ENCODE data around the gene UBTF. TPM values are rescaled to one million over a fixed set of nuclear protein-coding genes. Genes with fewer than 3 reads are reported as not detected.

The UBTF gene
- total and polyA plus RNA-seq, 4 experiments from 2014 or later: 12.2 to 264 (median 157) TPM

DNA sequence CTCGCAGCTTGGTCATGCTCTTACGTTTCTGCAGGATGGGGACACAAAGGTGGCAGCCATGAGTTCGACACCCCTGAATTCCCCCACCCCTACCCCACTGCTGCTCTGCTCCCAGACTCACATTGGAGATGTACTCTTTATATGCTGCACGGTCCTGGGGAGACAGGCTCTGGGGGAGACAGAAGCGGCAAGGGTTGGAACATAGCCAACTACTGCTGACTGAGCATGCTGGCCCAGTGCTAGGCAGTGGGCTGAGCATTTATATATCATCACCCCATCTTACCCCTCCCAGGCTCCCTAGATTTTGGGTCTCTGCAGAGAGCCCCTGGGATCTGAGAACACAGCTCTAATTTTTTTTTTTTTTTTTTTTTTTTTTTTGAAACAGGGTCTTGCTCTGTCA is 11.7 kb downstream of the UBTF start:
- Histone ChIP-seq H3K4me1 (ENCODE audit: insufficient read depth, low read length) (peaks cover 38% of the 10 kb centered on the region), H3K4me3 (ENCODE audit: low read length in 2 of 2) (no peak overlapping the region), H3K9me3 (ENCODE audit: control insufficient read depth in 1 of 2, low read length in 2 of 2) (no peaks in the 10 kb centered on the region), H3K27ac (ENCODE audit: low read depth, low read length) (no peak overlapping the region), H3K27me3 (ENCODE audit: insufficient read depth, low read length) (no peaks in the 10 kb centered on the region), H3K36me3 (ENCODE audit: insufficient read depth, low read length) (peaks cover 35% of the 10 kb centered on the region)
- Mint-ChIP-seq H3K4me3 (no peak overlapping the region), H3K36me3 (peaks cover 13 to 34% of the 10 kb centered on the region in 2 donors), H3K9me3 (no peaks in the 10 kb centered on the region), H3K27me3 (no peaks in the 10 kb centered on the region), H3K4me1 (peaks cover 22 to 54% (median 29%) of the 10 kb centered on the region in 4 donors), H3K27ac (peak overlapping the region in 1 of 7 donors; percentile 90)
- intact Hi-C loops (cut with micrococcal nuclease): no loop called here
- DNase-seq: no peak
- ChIA-PET POLR2A (ENCODE audit: partially characterized antibody) (interaction anchor here (1.0 to 15.7 kb wide), 6 partner anchors 8 to 117 kb away, joined by 3 to 325 read pairs (median 66); partner anchors contain the start of genes ATXN7L3, HDAC5, SLC25A39 and TMUB2), CTCF (ENCODE audit: partially characterized antibody) (interaction anchor here (3.0 to 6.8 kb wide), 2 partner anchors 9 to 123 kb away, joined by 19 to 107 read pairs; no protein-coding TSS in a partner anchor)

DNA sequence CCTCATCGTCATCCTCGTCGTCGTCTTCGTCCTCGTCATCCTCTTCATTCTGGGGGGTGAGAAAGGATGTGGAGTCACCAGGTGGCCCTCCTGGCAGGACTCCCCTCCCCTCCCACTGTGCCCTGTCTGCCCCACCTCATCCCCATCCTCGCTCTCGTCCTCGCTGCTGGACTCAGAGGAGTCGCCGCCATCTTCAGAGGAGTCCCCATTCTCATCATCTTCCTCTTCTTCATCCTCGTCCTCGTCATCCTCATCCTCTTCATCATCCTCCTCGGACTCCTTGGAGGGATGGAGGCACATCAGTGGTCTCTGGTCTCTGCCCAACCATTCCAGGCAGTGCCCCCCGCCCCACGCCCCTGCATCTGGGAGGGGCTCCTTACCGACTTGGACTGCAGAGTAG is 12.2 kb downstream of the UBTF start:
- CTCF ChIA-PET (ENCODE audit: partially characterized antibody): interaction anchor here (3.0 to 6.8 kb wide), 2 partner anchors 10 to 124 kb away, joined by 19 to 107 read pairs; no protein-coding TSS in a partner anchor
- H3K27me3 Mint-ChIP-seq: no peaks in the 10 kb centered on the region
- no peak for DNase-seq
- no peak overlapping the region for H3K4me3 ChIP-seq (ENCODE audit: low read length in 2 of 2)
- intact Hi-C loops (cut with micrococcal nuclease): no loop called here
- no peak overlapping the region for H3K27ac ChIP-seq (ENCODE audit: low read depth, low read length)
- POLR2A ChIA-PET (ENCODE audit: partially characterized antibody): interaction anchor here (1.0 to 15.7 kb wide), 6 partner anchors 8 to 138 kb away, joined by 3 to 325 read pairs (median 60); partner anchors contain the start of genes ATXN7L3, GRN, HDAC5 and SLC25A39
- no peaks in the 10 kb centered on the region for H3K9me3 Mint-ChIP-seq
- H3K9me3 ChIP-seq (ENCODE audit: control insufficient read depth in 1 of 2, low read length in 2 of 2): no peaks in the 10 kb centered on the region
- peaks cover 38% of the 10 kb centered on the region for H3K4me1 ChIP-seq (ENCODE audit: insufficient read depth, low read length)
- H3K4me3 Mint-ChIP-seq: no peak overlapping the region
- peaks cover 35% of the 10 kb centered on the region for H3K36me3 ChIP-seq (ENCODE audit: insufficient read depth, low read length)
- H3K36me3 Mint-ChIP-seq: peaks cover 13 to 34% of the 10 kb centered on the region in 2 donors
- peaks cover 22 to 55% (median 31%) of the 10 kb centered on the region in 4 donors for H3K4me1 Mint-ChIP-seq
- H3K27ac Mint-ChIP-seq: peak overlapping the region in 2 of 7 donors; percentile 37 to 90
- no peaks in the 10 kb centered on the region for H3K27me3 ChIP-seq (ENCODE audit: insufficient read depth, low read length)

DNA sequence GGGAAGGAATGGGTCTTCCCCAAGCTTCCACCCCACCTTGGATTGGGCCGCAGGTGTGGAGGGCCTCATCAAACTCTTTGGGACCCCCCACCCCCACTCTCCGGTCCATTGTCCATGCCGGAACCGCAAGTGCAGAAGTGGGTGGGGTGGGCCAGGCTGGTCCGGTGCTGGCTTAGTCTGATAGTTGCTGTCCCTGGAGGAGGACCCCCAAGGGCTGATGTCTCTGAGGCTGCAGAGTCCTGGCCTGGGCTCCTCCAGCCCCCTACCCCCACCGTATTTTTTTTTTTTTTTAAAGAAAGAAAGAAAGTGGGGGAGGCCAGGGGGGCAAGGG is 12.7 kb downstream of the UBTF start:
- Mint-ChIP-seq H3K36me3 (peaks cover 13 to 34% of the 10 kb centered on the region in 2 donors), H3K4me3 (no peak overlapping the region), H3K27ac (peak overlapping the region in 1 of 7 donors; percentile 31), H3K9me3 (no peaks in the 10 kb centered on the region), H3K4me1 (peaks cover 22 to 52% (median 31%) of the 10 kb centered on the region in 4 donors), H3K27me3 (no peaks in the 10 kb centered on the region)
- Histone ChIP-seq H3K27ac (ENCODE audit: low read depth, low read length) (no peak overlapping the region), H3K36me3 (ENCODE audit: insufficient read depth, low read length) (peaks cover 35% of the 10 kb centered on the region), H3K4me1 (ENCODE audit: insufficient read depth, low read length) (peaks cover 38% of the 10 kb centered on the region), H3K9me3 (ENCODE audit: control insufficient read depth in 1 of 2, low read length in 2 of 2) (no peaks in the 10 kb centered on the region), H3K27me3 (ENCODE audit: insufficient read depth, low read length) (no peaks in the 10 kb centered on the region), H3K4me3 (ENCODE audit: low read length in 2 of 2) (no peak overlapping the region)
- intact Hi-C loops (cut with micrococcal nuclease): no loop called here
- POLR2A ChIA-PET (ENCODE audit: partially characterized antibody): interaction anchor here (0.5 to 9.3 kb wide), 5 partner anchors 12 to 139 kb away, joined by 3 to 174 read pairs (median 11); partner anchors contain the start of genes GRN, SLC25A39, TMUB2 and UBTF
- CTCF ChIA-PET (ENCODE audit: partially characterized antibody): interaction anchor here (1.5 to 3.0 kb wide), 3 partner anchors 10 to 144 kb away, joined by 5 to 19 read pairs (median 9); no protein-coding TSS in a partner anchor
- DNase-seq: no peak

DNA sequence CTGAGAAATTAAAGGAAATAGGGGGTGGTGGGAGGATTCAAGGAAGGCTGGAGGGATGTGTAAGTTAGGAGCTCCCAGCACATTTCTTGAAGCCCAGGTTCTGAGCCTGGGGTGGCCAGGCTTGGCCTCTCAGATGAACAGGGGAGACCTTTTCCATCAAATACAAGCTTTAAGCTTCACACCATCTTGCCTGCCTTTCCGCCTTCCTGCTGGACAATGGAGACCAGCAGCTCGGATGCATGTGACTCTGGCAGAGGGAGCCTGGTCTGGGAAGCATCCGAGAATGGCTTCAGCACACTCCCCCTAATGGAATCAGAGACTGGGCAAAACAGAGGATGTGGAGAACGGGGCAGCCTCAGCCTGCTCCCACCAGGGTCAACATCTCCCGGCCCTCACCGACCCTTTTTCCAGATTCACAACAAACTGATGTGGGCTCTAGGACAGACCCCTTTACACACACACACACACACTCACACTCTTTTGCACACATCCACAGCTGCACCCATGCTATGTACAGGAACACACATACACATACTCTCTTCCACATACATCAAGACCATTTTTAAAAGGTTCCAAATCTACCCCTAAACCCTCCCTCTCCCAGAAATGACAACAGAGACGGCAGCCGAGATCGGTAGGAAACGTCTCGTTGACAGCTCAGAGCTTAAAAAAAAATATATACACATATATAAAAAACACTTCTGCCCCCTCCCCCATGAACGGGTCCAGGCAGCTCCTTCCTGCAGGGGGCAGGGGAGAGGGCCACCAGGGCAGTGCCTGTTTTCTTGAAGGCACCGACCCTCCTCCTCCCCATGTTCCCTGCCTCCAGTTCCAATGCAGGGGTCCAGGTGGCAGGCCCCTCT is 13.3 kb downstream of the UBTF start:
- Mint-ChIP-seq H3K4me1 (peaks cover 23 to 48% (median 34%) of the 10 kb centered on the region in 4 donors), H3K9me3 (no peaks in the 10 kb centered on the region), H3K36me3 (peaks cover 13 to 29% of the 10 kb centered on the region in 2 donors), H3K4me3 (no peak overlapping the region), H3K27ac (peak overlapping the region in 5 of 7 donors; percentile 3 to 64 (median 24)), H3K27me3 (no peaks in the 10 kb centered on the region)
- CTCF ChIA-PET (ENCODE audit: partially characterized antibody): interaction anchor here (0.6 to 3.0 kb wide), 5 partner anchors 11 to 144 kb away, joined by 3 to 19 read pairs (median 5); partner anchors contain the start of gene GRN
- Histone ChIP-seq H3K4me1 (ENCODE audit: insufficient read depth, low read length) (peaks cover 39% of the 10 kb centered on the region), H3K4me3 (ENCODE audit: low read length in 2 of 2) (no peak overlapping the region), H3K27me3 (ENCODE audit: insufficient read depth, low read length) (no peaks in the 10 kb centered on the region), H3K36me3 (ENCODE audit: insufficient read depth, low read length) (peaks cover 31% of the 10 kb centered on the region), H3K27ac (ENCODE audit: low read depth, low read length) (no peak overlapping the region), H3K9me3 (ENCODE audit: control insufficient read depth in 1 of 2, low read length in 2 of 2) (no peaks in the 10 kb centered on the region)
- intact Hi-C loops (cut with micrococcal nuclease): no loop called here
- no peak for DNase-seq
- POLR2A ChIA-PET (ENCODE audit: partially characterized antibody): interaction anchor here (0.5 to 9.3 kb wide), 6 partner anchors 12 to 139 kb away, joined by 3 to 174 read pairs (median 8); partner anchors contain the start of genes GRN, SLC25A39, TMUB2 and UBTF

DNA sequence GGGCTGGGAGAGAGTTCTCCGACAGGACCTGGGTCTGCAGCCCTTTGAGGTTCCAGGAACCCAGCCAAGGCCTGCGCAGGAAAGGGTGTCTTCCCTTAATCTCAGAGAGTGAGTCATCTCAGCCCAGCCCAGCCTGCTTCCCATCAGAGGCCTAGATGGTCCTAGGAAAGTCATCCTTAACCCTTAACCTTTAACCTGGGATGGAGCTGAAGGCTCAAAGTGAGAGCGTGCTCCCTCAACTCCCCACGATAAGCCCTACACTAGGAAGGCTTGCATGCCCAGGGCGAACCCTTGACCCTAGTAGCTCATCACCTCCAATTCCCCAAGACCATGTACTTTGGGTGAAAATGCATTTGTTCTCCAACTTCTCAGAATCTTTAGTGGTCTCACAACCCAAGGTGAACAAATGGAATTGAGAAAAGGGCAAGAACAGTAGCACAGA is 15.0 kb downstream of the UBTF start:
- Histone ChIP-seq H3K27ac (ENCODE audit: low read depth, low read length) (no peak overlapping the region), H3K36me3 (ENCODE audit: insufficient read depth, low read length) (peaks cover 21% of the 10 kb centered on the region), H3K4me3 (ENCODE audit: low read length in 2 of 2) (no peak overlapping the region), H3K4me1 (ENCODE audit: insufficient read depth, low read length) (peaks cover 30% of the 10 kb centered on the region), H3K27me3 (ENCODE audit: insufficient read depth, low read length) (no peaks in the 10 kb centered on the region), H3K9me3 (ENCODE audit: control insufficient read depth in 1 of 2, low read length in 2 of 2) (no peaks in the 10 kb centered on the region)
- Mint-ChIP-seq H3K9me3 (no peaks in the 10 kb centered on the region), H3K27ac (peak overlapping the region in 2 of 7 donors; percentile 29 to 48), H3K36me3 (peaks cover 8 to 29% of the 10 kb centered on the region in 2 donors), H3K4me1 (peaks cover 26 to 45% (median 36%) of the 10 kb centered on the region in 4 donors), H3K4me3 (no peak overlapping the region), H3K27me3 (no peaks in the 10 kb centered on the region)
- ChIA-PET CTCF (ENCODE audit: partially characterized antibody) (interaction anchor here (0.8 to 1.9 kb wide), 11 partner anchors 11 to 141 kb away, joined by 3 to 21 read pairs (median 5); partner anchors contain the start of genes GRN and TMUB2), POLR2A (ENCODE audit: partially characterized antibody) (interaction anchor here (0.6 to 10.5 kb wide), 8 partner anchors 11 to 141 kb away, joined by 3 to 325 read pairs (median 6); partner anchors contain the start of genes GRN, HDAC5, SLC25A39 and TMUB2)
- DNase-seq: no peak
- intact Hi-C loops (cut with micrococcal nuclease): no loop called here

DNA sequence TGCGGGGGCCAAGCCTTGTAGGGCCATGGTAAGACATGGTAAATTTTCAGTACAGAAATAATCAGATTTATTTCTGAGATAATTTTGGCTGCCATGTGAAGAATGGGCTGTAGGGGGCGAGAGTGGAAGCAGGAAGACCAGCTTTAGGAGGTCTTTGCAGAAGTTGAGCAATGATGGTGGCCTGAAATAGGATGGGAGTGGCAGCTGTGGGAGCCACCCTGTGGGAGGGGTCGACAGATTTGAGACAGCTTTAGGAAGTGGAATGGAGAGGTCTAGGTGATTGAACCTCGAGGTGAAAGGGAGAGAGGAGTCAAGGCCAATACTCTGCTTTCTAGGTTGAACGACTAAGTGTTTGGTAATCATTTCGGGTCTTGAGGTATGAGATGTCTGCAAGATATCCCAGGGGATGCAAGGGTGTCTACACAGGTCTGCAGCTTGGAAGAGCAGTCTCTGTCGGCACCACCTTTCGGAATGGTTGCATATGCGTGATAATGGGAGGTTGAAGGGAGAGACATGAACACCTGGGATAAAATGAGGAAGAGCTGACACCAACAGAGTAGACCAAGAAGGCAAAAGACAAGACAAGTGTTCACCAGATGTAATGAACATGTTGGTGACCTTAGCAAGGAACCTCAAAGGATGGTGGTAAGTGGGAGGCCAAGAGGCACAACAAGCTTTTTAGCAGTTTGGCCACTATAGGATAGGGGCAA is 15.6 kb downstream of the UBTF start:
- Histone ChIP-seq H3K4me3 (ENCODE audit: low read length in 2 of 2) (no peak overlapping the region), H3K27ac (ENCODE audit: low read depth, low read length) (no peak overlapping the region), H3K27me3 (ENCODE audit: insufficient read depth, low read length) (no peaks in the 10 kb centered on the region), H3K36me3 (ENCODE audit: insufficient read depth, low read length) (peaks cover 16% of the 10 kb centered on the region), H3K4me1 (ENCODE audit: insufficient read depth, low read length) (peaks cover 26% of the 10 kb centered on the region), H3K9me3 (ENCODE audit: control insufficient read depth in 1 of 2, low read length in 2 of 2) (no peaks in the 10 kb centered on the region)
- Mint-ChIP-seq H3K4me1 (peaks cover 26 to 44% (median 35%) of the 10 kb centered on the region in 4 donors), H3K4me3 (peak overlapping the region in 3 of 8 donors; percentile 1 to 53 (median 26)), H3K27me3 (no peaks in the 10 kb centered on the region), H3K9me3 (no peaks in the 10 kb centered on the region), H3K36me3 (peaks cover 8 to 29% of the 10 kb centered on the region in 2 donors), H3K27ac (peak overlapping the region; percentile 58 to 94 (median 87))
- intact Hi-C loops (cut with micrococcal nuclease): no loop called here
- peak; percentile 43 to 60 (median 50) for DNase-seq
- ChIA-PET CTCF (ENCODE audit: partially characterized antibody) (interaction anchor here (0.7 to 3.8 kb wide), 14 partner anchors 7 to 358 kb away, joined by 3 to 39 read pairs (median 5); partner anchors contain the start of genes GRN and TMUB2), POLR2A (ENCODE audit: partially characterized antibody) (interaction anchor here (0.6 to 10.5 kb wide), 10 partner anchors 11 to 142 kb away, joined by 3 to 325 read pairs (median 5); partner anchors contain the start of genes GRN, HDAC5, SLC25A39 and TMUB2)
